PC-9 (cell line): ENCODE measurements around the gene CCDC174.

Source experiments
- CTCF ChIP-seq: fragments of 200-600 bp; sonication (generic); conservative IDR thresholded peaks from 2 replicates; pipeline ENCODE4 v1.6.1; 2017; ENCODE audit warnings: mixed run types, antibody characterized with exemption, mild to moderate bottlenecking, moderate library complexity
- EZH2 ChIP-seq: fragments of 200-600 bp; sonication (generic); IDR thresholded peaks from 2 replicates; pipeline ENCODE4 v1.8.0; 2017; ENCODE audit warnings: antibody characterized with exemption, low read depth

- no peak for TF ChIP-seq CTCF
- TF ChIP-seq EZH2, result no peak
Measured at GRCh38 chr3:14680716-14681115, 29.2 kb downstream of the CCDC174 start.
